Panc1 (cell line): Measurements from ENCODE around the gene GON7. TPM values are rescaled to one million over a fixed set of nuclear protein-coding genes. Genes with fewer than 3 reads are reported as not detected.

Source experiments
- ATAC-seq: fragments of 200-7000 bp; cut with Tn5 transposase; 2 replicates; pipeline ENCODE4 v1.9.1; 2020; ENCODE audit warnings: mild to moderate bottlenecking, moderate library complexity
- BruUV-seq: library from RNA; stranded (reverse); fragments of 400-500 nt; replicated peaks from 2 replicates; lab custom pipeline; 2021; lab: Mats Ljungman, UMichigan
- CTCF ChIA-PET: fragments of 300-600 bp; sonication (Branson Sonifier 250); formaldehyde crosslinking; loops from one replicate; lab custom pipeline; 2022; ENCODE audit warnings: antibody characterized with exemption; lab: Charles Lee
- POLR2A ChIA-PET: fragments of 300-600 bp; sonication (Branson Sonifier 250); formaldehyde crosslinking; loops from one replicate; lab custom pipeline; 2022; ENCODE audit warnings: antibody characterized with exemption; lab: Charles Lee
- DNase-seq: peaks from one replicate; pipeline ENCODE4 v3.0.0-alpha.2; 2010; ENCODE audit warnings: low read depth, low spot score
- H3K27ac ChIP-seq: 2 replicates; pipeline ENCODE4 v1.5.1; 2011; ENCODE audit warnings: mild to moderate bottlenecking, low read length, inconsistent platforms
- H3K27me3 ChIP-seq: fragments of 200-500 bp; sonication (Bioruptor generic); 2 replicates; pipeline ENCODE4 v1.6.0; 2014; ENCODE audit warnings: low read length, inconsistent platforms; ENCODE audit not compliant: control insufficient read depth, insufficient read depth
- H3K36me3 ChIP-seq: fragments of 200-500 bp; sonication (Bioruptor generic); 2 replicates; pipeline ENCODE4 v1.5.1; 2014; ENCODE audit warnings: inconsistent platforms, mild to moderate bottlenecking, low read length, moderate library complexity; ENCODE audit not compliant: control insufficient read depth, insufficient read depth
- H3K4me1 ChIP-seq: 2 replicates; pipeline ENCODE4 v1.5.1; 2011; ENCODE audit warnings: inconsistent platforms, mild to moderate bottlenecking, low read length, moderate library complexity; ENCODE audit not compliant: control insufficient read depth, insufficient read depth
- H3K4me3 ChIP-seq, 2 experiments: 2 replicates each; pipeline ENCODE4 v1.5.1; 2011 to 2012; ENCODE audit warnings: low read depth in 2 of 2, low read length in 2 of 2, mild to moderate bottlenecking in 2 of 2, inconsistent platforms in 1 of 2, moderate library complexity in 1 of 2
- H3K9me3 ChIP-seq: fragments of 200-500 bp; sonication (Bioruptor generic); 2 replicates; pipeline ENCODE4 v1.5.1; 2014; ENCODE audit warnings: low read depth, mild to moderate bottlenecking, inconsistent platforms, low read length, moderate library complexity; ENCODE audit not compliant: control insufficient read depth, insufficient read depth
- CTCF ChIP-seq: fragments of 450-650 bp; IDR thresholded peaks from 2 replicates; pipeline ENCODE4 v1.5.1; 2017; ENCODE audit warnings: mild to moderate bottlenecking
- POLR2AphosphoS5 ChIP-seq: IDR thresholded peaks from 2 replicates; pipeline ENCODE4 v1.6.1; 2012; ENCODE audit warnings: mild to moderate bottlenecking, low read depth, low read length, moderate library complexity
- REST ChIP-seq, 2 experiments: IDR thresholded peaks; 2 replicates each; pipeline ENCODE4 v1.6.1; 2011 to 2012; ENCODE audit warnings: low read depth in 2 of 2, control low read depth in 1 of 2, low read length in 1 of 2, mild to moderate bottlenecking in 1 of 2, moderate library complexity in 1 of 2; ENCODE audit not compliant: insufficient read depth in 1 of 2
- SIN3A ChIP-seq: IDR thresholded peaks from 2 replicates; pipeline ENCODE4 v1.6.1; 2012; ENCODE audit warnings: low read depth, mild to moderate bottlenecking, low read length, moderate library complexity, borderline replicate concordance; ENCODE audit not compliant: insufficient read depth
- TCF7L2 ChIP-seq: IDR thresholded peaks from 2 replicates; pipeline ENCODE4 v1.6.1; 2011; ENCODE audit warnings: mild to moderate bottlenecking, low read depth, low read length, inconsistent platforms
- in situ Hi-C: cut with HindIII; loops from 2 replicates; pipeline ENCODE4 v1.10.0; 2016; ENCODE audit warnings: low sequenced_read_pairs, low pct_unique_long_range_greater_than_20kb
- intact Hi-C: fragments of 100-400 bp; cut with micrococcal nuclease; formaldehyde crosslinking; loops from one replicate; pipeline ENCODE4 v1.10.0; 2022; ENCODE audit not compliant: unreplicated experiment
- total RNA-seq: library from RNA; stranded (reverse); gene quantifications from one replicate; pipeline ENCODE4 v1.2.1, GENCODE V29; 2021; ENCODE audit not compliant: unreplicated experiment

The GON7 gene
- total RNA-seq, 1 experiment from 2014 or later = 9.5 TPM

- no peaks in the 10 kb centered on the region for H3K4me1 ChIP-seq
- H3K4me3 ChIP-seq = no peak overlapping the region
- H3K27ac ChIP-seq = no peak overlapping the region
- DNase-seq = no peak
- no peak for TF ChIP-seq CTCF
- TF ChIP-seq TCF7L2 = no peak
- TF ChIP-seq POLR2AphosphoS5 = no peak
- no peak for TF ChIP-seq SIN3A
- no peak for TF ChIP-seq REST (IDR thresholded peaks at IDR 0.05; ENCODE audit: insufficient read depth in 1 of 2, low read depth in 2 of 2, low read length in 1 of 2)
- CTCF ChIA-PET = no interaction called here
- no peaks in the 10 kb centered on the region for H3K36me3 ChIP-seq
- BruUV-seq = no TSS peak
- POLR2A ChIA-PET = interaction anchor here (0.5 kb wide), 1 partner anchor 173 kb away, joined by 3 read pairs; no protein-coding TSS in a partner anchor
- in situ Hi-C loops = no loop called here
- intact Hi-C loops = no loop called here
- no peak for ATAC-seq
- no peaks in the 10 kb centered on the region for H3K27me3 ChIP-seq
- H3K9me3 ChIP-seq = no peaks in the 10 kb centered on the region
Observed at GRCh38 chr14:93163564-93163963, 43.3 kb downstream of the GON7 start.

GRCh38 chr14:93161411-93161940 lies 45.4 kb downstream of the GON7 start:
- no peaks in the 10 kb centered on the region for H3K4me1 ChIP-seq
- no peak overlapping the region for H3K27ac ChIP-seq
- in situ Hi-C loops (no loop called here), intact Hi-C loops (no loop called here)
- H3K27me3 ChIP-seq = no peaks in the 10 kb centered on the region
- ChIA-PET POLR2A (no interaction called here), CTCF (no interaction called here)
- H3K36me3 ChIP-seq = no peaks in the 10 kb centered on the region
- ATAC-seq = no peak
- BruUV-seq = no TSS peak
- no peak overlapping the region for H3K4me3 ChIP-seq
- TF ChIP-seq POLR2AphosphoS5 = no peak
- no peak for TF ChIP-seq TCF7L2
- TF ChIP-seq CTCF = no peak
- TF ChIP-seq SIN3A = no peak
- TF ChIP-seq REST (IDR thresholded peaks at IDR 0.05; ENCODE audit: insufficient read depth in 1 of 2, low read depth in 2 of 2, low read length in 1 of 2) = no peak
- no peak for DNase-seq
- no peaks in the 10 kb centered on the region for H3K9me3 ChIP-seq
